ENCODE results near the gene TPRA1. TPM values are rescaled to one million over a fixed set of nuclear protein-coding genes. Genes with fewer than 3 reads are reported as not detected.

TPRA1 gene
- total and polyA plus RNA-seq, 2 of the 4 experiments (the other 2 are of a cell fraction) = 17.9 to 40.1 TPM

GRCh38 chr3:127637546-127637945 is 47.0 kb upstream of the TPRA1 start:
- DNase-seq = no peak
- H3K36me3 ChIP-seq (ENCODE audit: control insufficient read depth, insufficient read depth, low read length) = no peaks in the 10 kb centered on the region
- H2BK20ac ChIP-seq (ENCODE audit: low read depth, low read length) = no peak overlapping the region
- no peaks in the 10 kb centered on the region for H3K9me1 ChIP-seq (ENCODE audit: insufficient read depth, low read length)
- peak; percentile 43; the same call in 1 of the 2 replicates for ATAC-seq (ENCODE audit: low read depth)
- no peak overlapping the region for H2AK5ac ChIP-seq (ENCODE audit: low read depth, low read length)
- H4K8ac ChIP-seq (ENCODE audit: low read depth in 2 of 2, low read length in 2 of 2) = no peak overlapping the region
- no peak overlapping the region for H2BK120ac ChIP-seq (ENCODE audit: low read depth, low read length)
- H3K27me3 ChIP-seq (ENCODE audit: control insufficient read depth, insufficient read depth, low read length) = peaks cover 15% of the 10 kb centered on the region
- H4K91ac ChIP-seq (ENCODE audit: insufficient read depth, low read depth, low read length) = no peak overlapping the region
- no peak overlapping the region for H3K4me2 ChIP-seq (ENCODE audit: low read depth, low read length)
- no peaks in the 10 kb centered on the region for H3K79me1 ChIP-seq (ENCODE audit: low read depth in 1 of 2, low read length in 2 of 2)
- no CpG with 5 or more reads among the region's 3 CpGs for WGBS, 2 experiments (ENCODE audit: extremely low coverage in 2 of 2, insufficient read length in 1 of 2)
- H4K5ac ChIP-seq (ENCODE audit: low read depth, low read length) = no peak overlapping the region
- no peak overlapping the region for H3K4ac ChIP-seq (ENCODE audit: low read depth, low read length)
- no peak overlapping the region for H2BK15ac ChIP-seq (ENCODE audit: low read depth, low read length)
- no peak overlapping the region; the same call in 1 of the 2 replicates for H3K23ac ChIP-seq (ENCODE audit: low read depth, low read length)
- in situ Hi-C loops (cut with MboI; ENCODE audit: low sequenced_read_pairs) (no loop called here), dilution Hi-C loops (cut with HindIII; ENCODE audit: low sequenced_read_pairs, unreplicated experiment) (no loop called here), intact Hi-C loops (cut with micrococcal nuclease) (no loop called here)
- peak overlapping the region; percentile 22 for H2AFZ ChIP-seq (replicated peaks; ENCODE audit: low read length, poor library complexity)
- H3K56ac ChIP-seq (ENCODE audit: extremely low read depth, insufficient read depth, low read length) = no peak overlapping the region
- no peak overlapping the region for H2BK5ac ChIP-seq (ENCODE audit: low read depth, low read length, poor library complexity, severe bottlenecking)
- no peak overlapping the region for H2AK9ac ChIP-seq (replicated peaks; ENCODE audit: low read depth, low read length, poor library complexity)
- no peak overlapping the region for H3K27ac ChIP-seq (ENCODE audit: insufficient read depth, low read length)
- peaks cover 2% of the 10 kb centered on the region; the same call in 1 of the 2 replicates for H3K4me1 ChIP-seq (ENCODE audit: control insufficient read depth, insufficient read depth, low read length)
- no peak overlapping the region for H3K4me3 ChIP-seq (ENCODE audit: insufficient read depth, low read depth, low read length)
- no TSS peak for BruUV-seq (replicated peaks)
- no peaks in the 10 kb centered on the region for H3K9me3 ChIP-seq (ENCODE audit: control insufficient read depth, insufficient read depth, low read length)
- POLR2A ChIA-PET (ENCODE audit: unreplicated experiment) = no interaction called here
- H3K18ac ChIP-seq (ENCODE audit: low read depth, low read length) = no peak overlapping the region
- no peak for TF ChIP-seq MAFK (IDR thresholded peaks at IDR 0.05; ENCODE audit: low read depth, low read length)
- TF ChIP-seq USF2 (IDR thresholded peaks at IDR 0.05; ENCODE audit: low read depth, low read length) = no peak
- TF ChIP-seq RAD21 (IDR thresholded peaks at IDR 0.05; ENCODE audit: low read length) = no peak
- TF ChIP-seq MAZ (IDR thresholded peaks at IDR 0.05; ENCODE audit: borderline replicate concordance, low read depth, low read length) = no peak
- TF ChIP-seq CHD1 (IDR thresholded peaks at IDR 0.05; ENCODE audit: low read depth, low read length) = no peak
- no peak for TF ChIP-seq RCOR1 (IDR thresholded peaks at IDR 0.05; ENCODE audit: insufficient replicate concordance, low read length)
- TF ChIP-seq MXI1 (IDR thresholded peaks at IDR 0.05; ENCODE audit: borderline replicate concordance, low read depth, low read length) = no peak
- no peak for TF ChIP-seq ELK1 (IDR thresholded peaks at IDR 0.05; ENCODE audit: borderline replicate concordance, low read depth, low read length)
- no peak for TF ChIP-seq FOS (IDR thresholded peaks at IDR 0.05; ENCODE audit: low read depth, low read length)
- no peak for TF ChIP-seq CTCF (conservative IDR thresholded peaks at IDR 0.05; ENCODE audit: low read depth, low read length)
- no peak for TF ChIP-seq POLR2A (IDR thresholded peaks at IDR 0.05; ENCODE audit: low read depth, low read length)
- TF ChIP-seq NFE2L2 (IDR thresholded peaks at IDR 0.05; ENCODE audit: low read depth, low read length) = no peak
- CTCF ChIA-PET = no interaction called here
- no peaks in the 10 kb centered on the region for H4K20me1 ChIP-seq (ENCODE audit: insufficient read depth, low read length)
- no peak overlapping the region for H3K14ac ChIP-seq (replicated peaks; ENCODE audit: low read depth, low read length)
- no peak overlapping the region for H3K9ac ChIP-seq (ENCODE audit: low read depth, low read length)
